RWPE1 (cell line): Measurements from ENCODE around the gene TMEM154.

Source experiments
- CTCF ChIA-PET: fragments of 350-600 bp; sonication (Branson Sonifier 250); formaldehyde crosslinking; extraction: SDS; loops from one replicate; lab custom pipeline; 2021; lab: Yijun Ruan, JAX
- POLR2A ChIA-PET: fragments of 400-600 bp; formaldehyde crosslinking; extraction: SDS; loops from one replicate; lab custom pipeline; 2020; ENCODE audit warnings: antibody characterized with exemption; ENCODE audit not compliant: low non-redundant PET; lab: Yijun Ruan, JAX
- DNase-seq: peaks from one replicate; pipeline ENCODE4 v3.0.0; 2012; ENCODE audit warnings: low spot score
- H3K27ac ChIP-seq: fragments of 450-650 bp; 2 replicates; pipeline ENCODE4 v1.5.1; 2017
- TF ChIP-seq, protein P1 (sequence below): fragments of 450-650 bp; conservative IDR thresholded peaks from 2 replicates; pipeline ENCODE4 v1.5.1; 2017; ENCODE audit warnings: low read depth, mild to moderate bottlenecking

TMEM154 gene

DNA sequence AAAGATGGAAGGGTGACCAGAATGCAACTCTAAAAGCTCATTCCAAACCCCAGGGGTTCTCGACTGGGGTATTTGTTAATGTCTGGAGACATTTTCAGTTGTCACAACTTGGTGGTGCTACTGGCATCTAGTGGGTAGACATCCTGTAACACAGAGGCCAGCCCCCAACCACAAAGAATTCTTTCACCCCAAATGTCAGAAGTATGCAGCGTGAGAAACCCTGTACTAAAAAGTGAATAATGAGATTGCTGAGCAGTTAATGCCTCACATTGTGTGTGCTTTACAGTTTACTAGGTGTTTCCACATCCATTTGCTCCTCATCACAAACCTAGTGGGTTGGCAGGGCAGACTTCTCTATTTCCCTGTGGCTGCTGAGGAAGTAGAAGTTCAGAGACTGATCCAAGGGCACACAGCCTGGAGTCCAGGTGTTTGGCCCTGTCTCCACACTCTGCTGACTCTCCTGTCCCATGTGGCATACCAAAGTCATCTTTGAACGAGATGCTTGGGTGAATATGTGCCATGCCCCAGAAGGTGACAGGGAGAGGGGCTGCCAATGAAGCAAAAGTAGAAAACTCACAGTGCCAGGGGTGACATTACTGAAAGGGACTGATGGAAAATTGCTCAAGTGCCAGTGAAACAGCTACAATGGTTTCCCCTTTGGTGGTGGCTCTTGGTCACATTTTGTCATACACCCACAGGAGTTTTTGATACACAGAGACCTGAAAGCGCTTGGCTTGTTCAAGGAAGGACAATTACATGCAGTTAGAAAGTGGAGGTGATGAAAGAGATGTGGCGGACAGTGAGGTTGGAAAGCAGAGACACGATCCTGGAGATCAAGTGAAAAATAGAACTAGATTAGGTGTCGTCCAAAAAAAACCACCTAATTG lies 10.1 kb upstream of the TMEM154 start:
- H3K27ac ChIP-seq, result no peak overlapping the region

DNA sequence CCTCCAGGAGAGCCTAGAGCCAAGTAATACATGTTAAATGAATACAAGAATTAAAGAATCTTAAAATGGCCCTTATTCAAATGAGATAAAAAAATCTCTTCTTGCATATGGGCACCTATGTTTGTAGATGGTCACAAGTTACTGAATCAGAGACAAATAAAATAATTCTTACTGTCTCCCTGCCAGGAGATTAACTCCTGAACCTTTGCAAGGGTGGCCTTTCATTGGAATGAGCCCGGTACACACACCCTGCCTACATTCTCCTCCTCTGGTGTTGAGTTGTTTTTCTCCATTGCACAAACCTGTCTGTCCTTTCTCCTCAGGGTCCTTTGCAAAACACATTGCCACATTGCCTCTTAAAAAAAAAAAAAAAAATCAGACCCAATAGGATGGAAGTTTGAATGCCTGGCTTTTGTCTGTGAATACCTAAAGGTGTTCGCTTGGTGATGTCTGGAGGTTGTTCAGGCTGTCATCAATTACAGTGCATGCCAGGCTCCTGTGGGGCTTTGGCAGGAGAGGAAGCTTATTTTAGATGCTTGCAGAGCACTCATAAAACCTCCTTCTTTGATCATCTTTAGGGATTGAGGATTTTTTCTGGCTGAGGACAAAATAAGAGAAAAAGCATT lies 8.3 kb upstream of the TMEM154 start:
- DNase-seq, result no peak
- CTCF ChIA-PET, result no interaction called here
- no peak overlapping the region for H3K27ac ChIP-seq
- POLR2A ChIA-PET, result no interaction called here
- TF ChIP-seq, protein P1, sequence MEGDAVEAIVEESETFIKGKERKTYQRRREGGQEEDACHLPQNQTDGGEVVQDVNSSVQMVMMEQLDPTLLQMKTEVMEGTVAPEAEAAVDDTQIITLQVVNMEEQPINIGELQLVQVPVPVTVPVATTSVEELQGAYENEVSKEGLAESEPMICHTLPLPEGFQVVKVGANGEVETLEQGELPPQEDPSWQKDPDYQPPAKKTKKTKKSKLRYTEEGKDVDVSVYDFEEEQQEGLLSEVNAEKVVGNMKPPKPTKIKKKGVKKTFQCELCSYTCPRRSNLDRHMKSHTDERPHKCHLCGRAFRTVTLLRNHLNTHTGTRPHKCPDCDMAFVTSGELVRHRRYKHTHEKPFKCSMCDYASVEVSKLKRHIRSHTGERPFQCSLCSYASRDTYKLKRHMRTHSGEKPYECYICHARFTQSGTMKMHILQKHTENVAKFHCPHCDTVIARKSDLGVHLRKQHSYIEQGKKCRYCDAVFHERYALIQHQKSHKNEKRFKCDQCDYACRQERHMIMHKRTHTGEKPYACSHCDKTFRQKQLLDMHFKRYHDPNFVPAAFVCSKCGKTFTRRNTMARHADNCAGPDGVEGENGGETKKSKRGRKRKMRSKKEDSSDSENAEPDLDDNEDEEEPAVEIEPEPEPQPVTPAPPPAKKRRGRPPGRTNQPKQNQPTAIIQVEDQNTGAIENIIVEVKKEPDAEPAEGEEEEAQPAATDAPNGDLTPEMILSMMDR, result no peak

More for the DNA sequence above, 10.1 kb upstream of the TMEM154 start:
- POLR2A ChIA-PET, result no interaction called here
- no peak for DNase-seq
- CTCF ChIA-PET, result interaction anchor here (0.6 kb wide), 1 partner anchor 80 kb away, joined by 4 read pairs; no protein-coding TSS in a partner anchor
- TF ChIP-seq, protein P1, result no peak

DNA sequence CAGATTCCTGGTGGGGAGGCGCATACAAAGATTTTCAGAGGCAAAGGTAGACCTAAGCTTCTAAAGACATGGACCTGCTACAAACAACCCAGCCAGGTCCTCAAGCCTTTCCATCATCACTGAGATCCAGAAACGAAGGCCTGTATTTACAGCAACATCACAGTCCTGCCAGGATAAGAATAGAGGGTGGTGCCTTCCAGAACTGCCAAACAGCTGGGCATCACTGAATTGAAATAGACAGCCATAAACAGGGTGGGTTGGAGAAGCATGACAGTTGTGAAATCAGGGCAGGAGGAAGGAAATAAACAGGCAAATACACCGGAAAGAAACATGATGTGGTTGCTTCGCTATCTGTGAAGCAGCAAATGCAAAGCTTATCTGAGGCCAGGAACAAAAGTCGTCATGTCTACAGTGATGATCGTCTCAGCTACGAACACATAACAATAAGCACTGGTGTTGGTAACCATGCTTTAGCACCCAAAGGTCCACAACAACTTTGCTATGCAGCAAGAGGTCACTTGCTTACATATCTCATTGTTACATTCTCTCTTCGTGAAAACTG lies 6.7 kb upstream of the TMEM154 start:
- TF ChIP-seq, protein P1, result no peak
- DNase-seq, result no peak
- H3K27ac ChIP-seq, result no peak overlapping the region
- ChIA-PET POLR2A (no interaction called here), CTCF (interaction anchor here (0.6 kb wide), 1 partner anchor 8 kb away, joined by 3 read pairs; no protein-coding TSS in a partner anchor)

DNA sequence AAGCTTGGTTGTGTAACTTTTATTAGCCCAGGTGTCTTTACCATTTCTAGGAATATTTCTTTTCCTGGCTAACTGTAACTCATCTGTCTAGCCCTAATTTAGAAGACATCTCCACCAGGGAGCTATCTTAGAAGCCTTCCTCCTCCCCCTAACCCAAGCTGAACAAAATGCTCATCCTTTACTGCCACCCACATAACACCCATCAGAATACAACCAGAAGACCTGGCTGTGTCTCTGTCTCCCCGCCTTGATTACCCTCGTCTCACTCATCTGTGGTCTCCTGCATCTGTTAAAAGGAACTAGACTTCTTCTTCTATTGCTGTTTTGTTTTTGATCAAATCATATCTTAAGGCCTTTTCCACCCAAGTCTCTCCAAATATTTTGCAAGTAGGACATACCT lies 4.8 kb upstream of the TMEM154 start:
- POLR2A ChIA-PET, result no interaction called here
- CTCF ChIA-PET, result no interaction called here
- TF ChIP-seq, protein P1, result no peak
- DNase-seq, result no peak
- no peak overlapping the region for H3K27ac ChIP-seq

DNA sequence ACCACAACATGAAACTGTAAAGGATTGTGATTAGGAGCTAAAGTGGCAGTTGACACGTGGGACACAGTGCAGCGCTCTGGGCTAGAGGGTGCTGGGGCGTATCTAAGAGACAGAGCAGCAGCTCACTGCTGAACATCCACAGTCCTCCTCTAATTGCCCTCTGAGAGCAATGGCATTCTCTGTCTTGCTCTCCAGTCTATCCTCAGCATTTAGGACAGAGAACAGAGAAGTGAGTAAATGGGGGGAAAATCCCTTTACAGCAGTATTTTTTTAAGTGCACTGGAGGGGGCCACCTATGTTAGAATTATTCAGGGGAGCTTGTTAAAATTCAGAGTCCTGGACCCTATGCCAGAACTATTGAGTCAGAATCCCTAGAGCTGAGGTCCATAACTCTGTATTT lies 4.2 kb upstream of the TMEM154 start:
- ChIA-PET CTCF (no interaction called here), POLR2A (no interaction called here)
- no peak for DNase-seq
- 0 out of 2 replicates have a peak overlapping the region, but pooled peaks have one; percentile 2 for H3K27ac ChIP-seq
- TF ChIP-seq, protein P1, result no peak

DNA sequence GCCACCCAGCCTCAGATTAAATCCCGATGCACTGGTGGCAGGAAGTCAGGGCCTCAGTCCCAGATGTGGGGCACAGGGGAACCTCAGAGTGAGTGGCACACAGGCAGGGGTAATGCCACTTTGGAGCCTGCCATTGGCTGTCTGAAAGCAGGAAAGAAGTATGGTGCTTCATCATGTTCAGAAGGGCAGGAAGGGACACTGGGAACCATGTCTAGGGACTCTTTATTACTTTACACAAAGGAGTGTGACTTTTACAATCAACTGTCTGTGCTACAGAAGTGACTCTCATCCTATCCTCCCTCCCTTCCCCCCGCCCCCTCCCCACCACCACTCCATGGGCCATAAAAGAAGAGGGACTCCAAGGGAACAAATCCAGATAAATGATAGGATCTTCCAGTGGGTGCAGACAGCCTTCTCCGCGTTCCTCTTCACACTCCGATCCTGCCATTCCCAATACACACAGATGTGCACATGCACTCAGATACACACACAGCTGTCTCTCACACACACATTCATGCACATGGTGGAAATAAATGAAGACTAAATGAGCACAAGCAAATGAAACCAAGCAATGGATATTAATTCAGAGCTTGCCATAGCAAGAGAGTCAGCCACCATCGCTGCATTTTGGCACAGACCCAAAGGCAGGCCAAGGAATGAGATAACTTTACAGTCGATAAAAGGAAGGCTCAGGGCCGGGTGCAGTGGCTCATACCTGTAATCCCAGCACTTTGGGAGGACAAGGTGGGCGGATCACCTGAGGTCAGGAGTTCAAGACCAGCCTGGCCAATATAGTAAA lies 2.5 kb upstream of the TMEM154 start:
- no peak for DNase-seq
- ChIA-PET POLR2A (no interaction called here), CTCF (no interaction called here)
- TF ChIP-seq, protein P1, result no peak
- H3K27ac ChIP-seq, result peak overlapping the region; percentile 68
